Thyroid gland (tissue), 4 donors: ENCODE measurements around the gene CPNE8. TPM values are rescaled to one million over a fixed set of nuclear protein-coding genes. Genes with fewer than 3 reads are reported as not detected.

ENCODE experiments used
- DNase-seq, 2 donors: peaks; one replicate each; pipeline ENCODE4 v3.0.0-alpha.2; 2019
- H3K27ac ChIP-seq, 3 donors: fragments of 200-600 bp; sonication (generic); 1 replicate in 2 of 3; 2 replicates in 1 of 3; pipeline ENCODE4 v1.5.1; 2016 to 2019; ENCODE audit warnings: mild to moderate bottlenecking in 1 of 3, moderate library complexity in 1 of 3
- H3K27me3 ChIP-seq: fragments of 200-600 bp; sonication (generic); one replicate; pipeline ENCODE4 v1.5.1; 2019
- H3K36me3 ChIP-seq, 2 donors: fragments of 200-600 bp; sonication (generic); one replicate each; pipeline ENCODE4 v1.5.1; 2016 to 2019
- H3K4me1 ChIP-seq, 2 donors: fragments of 200-600 bp; sonication (generic); one replicate each; pipeline ENCODE4 v1.5.1; 2017 to 2019
- H3K4me3 ChIP-seq, 3 donors: fragments of 200-600 bp; sonication (generic); replicated peaks in 1 of 3; 1 replicate in 2 of 3; 2 replicates in 1 of 3; pipeline ENCODE4 v1.5.1; 2016; ENCODE audit warnings: mild to moderate bottlenecking in 1 of 3
- H3K9me3 ChIP-seq: fragments of 200-600 bp; sonication (generic); one replicate; pipeline ENCODE4 v1.5.1; 2017
- POLR2A ChIP-seq, 2 donors: fragments of 450-650 bp; IDR thresholded peaks; one replicate each; pipeline ENCODE4 v1.6.1; 2017; ENCODE audit warnings: antibody characterized with exemption in 2 of 2, mild to moderate bottlenecking in 2 of 2, moderate library complexity in 1 of 2
- WGBS, 2 donors: methylation state at CpG; one replicate each; pipeline ENCODE4 v1.1.5; 2017; 5-methylcytosine and 5-hydroxymethylcytosine counted together
- intact Hi-C: fragments of 100-400 bp; cut with DNase I; formaldehyde crosslinking; loops from one replicate; pipeline ENCODE4 v1.15.1; 2023
- total RNA-seq, 4 donors: library from RNA; depleted of rRNA; stranded (reverse); fragments of >200 nt; gene quantifications; one replicate each; pipeline ENCODE4 v1.2.3, GENCODE V29; 2016
- TF ChIP-seq, protein P1 (sequence below), 6 experiments: fragments of 200-600 bp in 3 of 6; fragments of 450-650 bp in 3 of 6; sonication (generic) in 3 of 6; IDR thresholded peaks; one replicate each; pipeline ENCODE4 v1.5.1; 2016 to 2019; ENCODE audit warnings: antibody characterized with exemption in 6 of 6, mild to moderate bottlenecking in 2 of 6, inconsistent platforms in 1 of 6, moderate library complexity in 1 of 6

Gene CPNE8
- total RNA-seq, 4 donors from 2014 or later = 19.1 to 32.0 (median 26.0) TPM

DNA sequence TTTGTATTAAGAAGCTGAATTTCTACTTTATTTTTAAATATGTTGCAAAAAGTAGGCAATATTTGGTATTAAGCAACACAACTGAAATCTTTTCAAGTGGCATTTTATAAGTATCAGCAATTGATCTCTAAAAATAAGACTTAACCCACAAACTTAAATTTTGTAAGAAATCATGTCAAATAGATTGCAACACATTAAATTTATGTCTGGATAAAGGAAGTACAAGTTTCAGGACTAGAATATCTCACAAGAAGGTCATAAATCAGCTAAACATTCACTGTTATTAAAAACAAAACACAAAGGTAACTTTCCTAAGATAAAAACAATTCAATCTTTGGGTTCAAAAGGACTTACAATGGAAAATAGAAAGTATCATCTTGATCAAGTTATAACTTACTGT lies 32.8 kb downstream of the CPNE8 start:
- no peak for DNase-seq
- Histone ChIP-seq H3K36me3 (no peaks in the 10 kb centered on the region), H3K27ac (no peak overlapping the region), H3K27me3 (no peaks in the 10 kb centered on the region), H3K4me1 (no peaks in the 10 kb centered on the region), H3K9me3 (no peaks in the 10 kb centered on the region), H3K4me3 (no peak overlapping the region)
- intact Hi-C loops = no loop called here
- TF ChIP-seq, protein P1, sequence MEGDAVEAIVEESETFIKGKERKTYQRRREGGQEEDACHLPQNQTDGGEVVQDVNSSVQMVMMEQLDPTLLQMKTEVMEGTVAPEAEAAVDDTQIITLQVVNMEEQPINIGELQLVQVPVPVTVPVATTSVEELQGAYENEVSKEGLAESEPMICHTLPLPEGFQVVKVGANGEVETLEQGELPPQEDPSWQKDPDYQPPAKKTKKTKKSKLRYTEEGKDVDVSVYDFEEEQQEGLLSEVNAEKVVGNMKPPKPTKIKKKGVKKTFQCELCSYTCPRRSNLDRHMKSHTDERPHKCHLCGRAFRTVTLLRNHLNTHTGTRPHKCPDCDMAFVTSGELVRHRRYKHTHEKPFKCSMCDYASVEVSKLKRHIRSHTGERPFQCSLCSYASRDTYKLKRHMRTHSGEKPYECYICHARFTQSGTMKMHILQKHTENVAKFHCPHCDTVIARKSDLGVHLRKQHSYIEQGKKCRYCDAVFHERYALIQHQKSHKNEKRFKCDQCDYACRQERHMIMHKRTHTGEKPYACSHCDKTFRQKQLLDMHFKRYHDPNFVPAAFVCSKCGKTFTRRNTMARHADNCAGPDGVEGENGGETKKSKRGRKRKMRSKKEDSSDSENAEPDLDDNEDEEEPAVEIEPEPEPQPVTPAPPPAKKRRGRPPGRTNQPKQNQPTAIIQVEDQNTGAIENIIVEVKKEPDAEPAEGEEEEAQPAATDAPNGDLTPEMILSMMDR (IDR thresholded peaks at IDR 0.05) = no peak
- TF ChIP-seq POLR2A (IDR thresholded peaks at IDR 0.05) = no peak

DNA sequence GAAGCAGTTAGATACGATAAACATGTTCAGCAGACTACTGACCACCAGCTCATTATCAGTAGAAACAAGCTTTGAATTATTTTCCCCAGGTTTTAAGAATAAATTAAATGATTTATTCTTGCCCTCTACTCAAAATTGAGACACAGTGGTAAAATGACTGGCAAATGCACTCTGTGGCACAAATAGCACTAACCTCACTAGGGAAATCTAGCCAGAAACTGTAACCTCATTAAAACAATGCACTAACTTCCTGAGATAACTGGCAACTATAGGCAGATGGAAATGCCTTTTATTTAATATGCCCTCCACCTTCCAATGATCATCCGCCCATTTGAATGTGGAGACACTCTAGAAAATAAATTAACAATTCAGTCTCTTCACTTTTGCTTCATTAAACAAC lies 33.2 kb downstream of the CPNE8 start:
- H3K4me1 ChIP-seq = no peaks in the 10 kb centered on the region
- intact Hi-C loops = no loop called here
- no peaks in the 10 kb centered on the region for H3K36me3 ChIP-seq
- 81 to 86% methylated on average over 2 of the region's 2 CpGs for WGBS, 2 donors
- H3K4me3 ChIP-seq = no peak overlapping the region
- H3K9me3 ChIP-seq = no peaks in the 10 kb centered on the region
- no peak for DNase-seq
- no peak overlapping the region for H3K27ac ChIP-seq
- no peaks in the 10 kb centered on the region for H3K27me3 ChIP-seq
- no peak for TF ChIP-seq POLR2A (IDR thresholded peaks at IDR 0.05)
- TF ChIP-seq, protein P1 (IDR thresholded peaks at IDR 0.05) = no peak

DNA sequence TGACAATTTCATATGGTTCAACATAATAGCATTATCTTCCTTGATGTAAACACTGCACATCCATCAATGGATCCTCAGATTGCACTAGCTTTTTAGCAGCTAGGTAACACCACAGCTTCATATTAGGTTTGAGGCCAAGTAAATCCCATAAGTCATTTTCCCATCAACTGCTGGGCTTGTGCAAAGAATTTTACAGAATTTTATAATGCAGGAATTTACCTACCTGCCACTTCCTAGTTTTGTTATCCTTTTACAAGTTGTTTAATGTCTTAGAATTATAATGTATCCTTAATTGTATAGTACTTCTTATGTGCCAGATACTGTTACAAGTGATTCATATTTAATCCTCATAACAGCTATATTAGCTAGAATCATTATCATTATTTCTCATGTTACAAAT lies 36.4 kb downstream of the CPNE8 start:
- Histone ChIP-seq H3K27ac (no peak overlapping the region), H3K36me3 (no peaks in the 10 kb centered on the region), H3K4me3 (no peak overlapping the region), H3K4me1 (no peaks in the 10 kb centered on the region), H3K27me3 (no peaks in the 10 kb centered on the region), H3K9me3 (no peaks in the 10 kb centered on the region)
- intact Hi-C loops = no loop called here
- TF ChIP-seq POLR2A (IDR thresholded peaks at IDR 0.05) = no peak
- TF ChIP-seq, protein P1 (IDR thresholded peaks at IDR 0.05) = no peak
- no peak for DNase-seq

DNA sequence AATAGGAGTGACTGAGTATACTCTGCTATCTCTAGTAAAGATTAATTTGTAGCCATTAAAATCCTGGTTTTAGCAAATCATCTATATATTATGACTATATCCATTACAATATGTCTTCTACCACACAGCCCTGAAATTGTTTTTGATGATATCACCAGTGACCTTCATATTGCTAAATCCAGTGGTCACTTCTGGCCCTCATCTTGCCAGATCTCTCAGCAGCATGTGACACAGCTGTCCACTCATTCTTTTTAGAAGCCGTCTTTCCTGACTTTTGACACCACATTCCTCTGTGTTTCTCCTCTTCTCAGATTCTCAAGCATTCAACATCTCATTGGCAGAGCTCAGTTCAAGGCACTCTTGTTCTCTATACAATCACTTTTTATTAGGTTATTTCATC lies 54.9 kb downstream of the CPNE8 start:
- 85 to 93% methylated on average over 1 of the region's 1 CpG for WGBS, 2 donors
- H3K36me3 ChIP-seq = no peaks in the 10 kb centered on the region
- H3K27me3 ChIP-seq = no peaks in the 10 kb centered on the region
- no peak for DNase-seq
- H3K4me3 ChIP-seq = no peak overlapping the region
- H3K27ac ChIP-seq = no peak overlapping the region
- no peaks in the 10 kb centered on the region for H3K4me1 ChIP-seq
- H3K9me3 ChIP-seq = no peaks in the 10 kb centered on the region
- intact Hi-C loops = no loop called here
- TF ChIP-seq, protein P1 (IDR thresholded peaks at IDR 0.05) = no peak
- TF ChIP-seq POLR2A (IDR thresholded peaks at IDR 0.05) = no peak

DNA sequence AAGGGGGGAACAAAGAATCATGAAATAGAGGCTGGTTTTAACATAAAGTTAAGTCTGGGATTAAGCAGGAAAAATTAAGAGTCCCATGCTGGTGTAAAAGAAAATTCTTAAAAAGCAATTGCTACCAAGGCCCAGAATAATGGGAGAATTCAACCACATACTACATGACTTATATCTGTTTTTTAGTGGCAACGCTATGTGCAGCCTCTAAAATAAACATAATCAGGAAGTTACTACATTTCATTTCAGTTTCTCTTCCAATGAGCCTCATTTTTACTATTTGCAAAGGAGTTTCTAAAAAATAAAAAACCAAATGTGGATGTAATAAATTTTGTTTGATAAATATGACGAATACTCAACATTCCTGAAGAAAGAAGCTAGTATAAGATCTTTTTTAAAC lies 58.1 kb downstream of the CPNE8 start:
- no peak for DNase-seq
- no peaks in the 10 kb centered on the region for H3K27me3 ChIP-seq
- H3K9me3 ChIP-seq = no peaks in the 10 kb centered on the region
- H3K4me3 ChIP-seq = no peak overlapping the region
- H3K36me3 ChIP-seq = no peaks in the 10 kb centered on the region
- no peaks in the 10 kb centered on the region for H3K4me1 ChIP-seq
- WGBS, 2 donors = 78 to 81% methylated on average over 2 of the region's 2 CpGs
- TF ChIP-seq, protein P1 (IDR thresholded peaks at IDR 0.05) = no peak
- TF ChIP-seq POLR2A (IDR thresholded peaks at IDR 0.05) = no peak
- H3K27ac ChIP-seq = no peak overlapping the region
- intact Hi-C loops = no loop called here
